Keratinocyte (primary cell): ENCODE results near the gene FRMD6. TPM values are rescaled to one million over a fixed set of nuclear protein-coding genes. Genes with fewer than 3 reads are reported as not detected.

Source experiments
- DNase-seq: peaks from one replicate; pipeline ENCODE4 v3.0.0-alpha.2; 2011; ENCODE audit warnings: low read depth, missing footprints, low spot score
- FAIRE-seq: peaks from 2 replicates; lab custom pipeline; 2011; peaks lifted over from hg19 to GRCh38; lab: Jason Lieb, UNC
- H2AFZ ChIP-seq: 2 replicates; pipeline ENCODE4 v1.6.0; 2012; ENCODE audit warnings: low read length, control low read depth, inconsistent platforms; ENCODE audit not compliant: control insufficient read depth
- H3K27ac ChIP-seq: 2 replicates; pipeline ENCODE4 v1.5.1; 2011; ENCODE audit warnings: low read length; ENCODE audit not compliant: control insufficient read depth, insufficient read depth
- H3K27me3 ChIP-seq: 3 replicates; pipeline ENCODE4 v1.6.0; 2011; ENCODE audit warnings: low read length; ENCODE audit not compliant: control insufficient read depth, insufficient read depth; ENCODE audit errors: extremely low read depth
- H3K36me3 ChIP-seq, 2 experiments: 2 replicates in 1 of 2; 3 replicates in 1 of 2; pipeline ENCODE4 v1.5.1; 2011; ENCODE audit warnings: low read length in 2 of 2, mild to moderate bottlenecking in 1 of 2; ENCODE audit not compliant: control insufficient read depth in 2 of 2, insufficient read depth in 2 of 2; ENCODE audit errors: extremely low read depth in 1 of 2
- H3K4me1 ChIP-seq: 3 replicates; pipeline ENCODE4 v1.5.1; 2011; ENCODE audit warnings: low read length; ENCODE audit not compliant: control insufficient read depth, insufficient read depth; ENCODE audit errors: extremely low read depth
- H3K4me2 ChIP-seq: 3 replicates; pipeline ENCODE4 v1.6.0; 2011; ENCODE audit warnings: low read depth, low read length; ENCODE audit not compliant: control insufficient read depth, insufficient read depth; ENCODE audit errors: extremely low read depth
- H3K4me3 ChIP-seq, 3 experiments: fragments of 200-600 bp in 1 of 3; sonication (generic) in 1 of 3; 2 replicates in 2 of 3; 3 replicates in 1 of 3; pipeline ENCODE4 v1.5.1; 2011 to 2016; ENCODE audit warnings: low read length in 3 of 3, mild to moderate bottlenecking in 3 of 3, control low read depth in 2 of 3, inconsistent platforms in 1 of 3, low read depth in 1 of 3, mixed read lengths in 1 of 3, mixed run types in 1 of 3, moderate library complexity in 1 of 3; ENCODE audit not compliant: control insufficient read depth in 2 of 3, insufficient read depth in 2 of 3; ENCODE audit errors: extremely low read depth in 1 of 3
- H3K79me2 ChIP-seq: 2 replicates; pipeline ENCODE4 v1.6.0; 2012; ENCODE audit warnings: low read length; ENCODE audit not compliant: control insufficient read depth, insufficient read depth
- H3K9ac ChIP-seq: 3 replicates; pipeline ENCODE4 v1.6.0; 2011; ENCODE audit warnings: low read length; ENCODE audit not compliant: control insufficient read depth, insufficient read depth; ENCODE audit errors: extremely low read depth
- H3K9me1 ChIP-seq: 3 replicates; pipeline ENCODE4 v1.6.0; 2011; ENCODE audit warnings: low read length; ENCODE audit not compliant: control insufficient read depth, insufficient read depth; ENCODE audit errors: extremely low read depth
- H3K9me3 ChIP-seq: 2 replicates; pipeline ENCODE4 v1.5.1; 2012; ENCODE audit warnings: low read depth, low read length; ENCODE audit not compliant: control insufficient read depth
- H4K20me1 ChIP-seq: 3 replicates; pipeline ENCODE4 v1.6.0; 2011; ENCODE audit warnings: low read length; ENCODE audit not compliant: control insufficient read depth, insufficient read depth; ENCODE audit errors: extremely low read depth
- CTCF ChIP-seq, 3 experiments: IDR thresholded peaks in 1 of 3; conservative IDR thresholded peaks in 1 of 3; optimal IDR thresholded peaks in 1 of 3; 2 replicates in 2 of 3; 3 replicates in 1 of 3; pipeline versions ENCODE3 to v1.5.1; 2011; ENCODE audit warnings: low read length in 3 of 3, mild to moderate bottlenecking in 3 of 3, moderate library complexity in 2 of 3, control low read depth in 1 of 3, inconsistent platforms in 1 of 3; ENCODE audit not compliant: insufficient read depth in 2 of 3; ENCODE audit errors: extremely low read depth in 1 of 3
- EZH2 ChIP-seq: IDR thresholded peaks from one replicate; pipeline ENCODE4 v1.6.1; 2012; ENCODE audit warnings: inconsistent platforms, mild to moderate bottlenecking, low read length, moderate library complexity
- dilution Hi-C: fragments of 300-500 bp; cut with MboI; formaldehyde crosslinking; loops from one replicate; pipeline ENCODE4 v1.7.0; 2020; ENCODE audit warnings: low sequenced_read_pairs; ENCODE audit not compliant: extremely low pct_ligation_motif_present
- polyA plus RNA-seq, 5 experiments: library from polyadenylated mRNA; depleted of rRNA in 3 of 5; stranded (reverse) in 3 of 5; stranded (forward) in 1 of 5; unstranded in 1 of 5; fragments of >200 nt; gene quantifications; 1 replicate in 1 of 5; 2 replicates in 3 of 5; 3 replicates in 1 of 5; pipeline versions ENCODE4 v1.2.1 to v1.2.3, GENCODE V29; 2011 to 2012; ENCODE audit warnings: missing spikeins in 2 of 5, low read depth in 1 of 5, low replicate concordance in 1 of 5

The FRMD6 gene
- polyA plus RNA-seq, 1 donor (not counting 4 experiments of a cell fraction or from before 2014, with no cell fraction given) = 120 TPM

DNA sequence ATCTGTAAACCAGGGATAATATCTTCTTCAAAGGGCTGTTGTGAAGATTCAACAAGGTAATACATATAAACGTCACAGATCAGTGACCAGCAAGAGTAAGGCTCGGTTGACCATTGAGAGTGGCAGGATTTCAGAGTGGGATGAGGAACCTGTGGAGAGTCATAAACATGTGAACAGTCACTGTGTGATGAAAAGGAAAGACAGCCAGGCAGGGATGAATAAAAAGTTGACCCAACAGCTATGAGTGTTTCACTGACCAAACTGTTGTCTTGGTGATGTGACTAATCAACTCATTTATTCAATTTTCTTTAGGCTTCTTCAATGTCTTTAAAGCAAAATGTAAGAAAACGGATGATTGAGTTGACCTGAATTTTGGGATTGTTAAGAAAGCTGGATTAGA is 8.6 kb upstream of the FRMD6 start:
- Histone ChIP-seq H3K36me3 (peaks cover 4 to 9% of the 10 kb centered on the region in 2 experiments), H3K9me3 (no peaks in the 10 kb centered on the region), H4K20me1 (no peaks in the 10 kb centered on the region), H3K4me3 (no peak overlapping the region), H3K9me1 (no peaks in the 10 kb centered on the region), H3K27ac (peak overlapping the region; percentile 27), H3K4me2 (no peak overlapping the region), H3K79me2 (peaks cover 45% of the 10 kb centered on the region), H3K9ac (no peak overlapping the region), H3K4me1 (no peaks in the 10 kb centered on the region), H3K27me3 (no peaks in the 10 kb centered on the region), H2AFZ (no peak overlapping the region)
- TF ChIP-seq CTCF (optimal IDR thresholded peaks at IDR 0.05 in 1 of 3, IDR thresholded peaks at IDR 0.05 in 1 of 3, conservative IDR thresholded peaks at IDR 0.05 in 1 of 3; ENCODE audit: extremely low read depth in 1 of 3, insufficient read depth in 2 of 3, low read length in 3 of 3) (no peak), EZH2 (no peak)
- FAIRE-seq (peak; percentile 69), DNase-seq (no peak)
- dilution Hi-C loops = no loop called here

GRCh38 chr14:51644217-51644933 is 7.3 kb upstream of the FRMD6 start:
- TF ChIP-seq CTCF (optimal IDR thresholded peaks at IDR 0.05 in 1 of 3, IDR thresholded peaks at IDR 0.05 in 1 of 3, conservative IDR thresholded peaks at IDR 0.05 in 1 of 3; ENCODE audit: extremely low read depth in 1 of 3, insufficient read depth in 2 of 3, low read length in 3 of 3) (no peak), EZH2 (no peak)
- FAIRE-seq (no peak), DNase-seq (no peak)
- Histone ChIP-seq H3K27me3 (no peaks in the 10 kb centered on the region), H3K27ac (no peak overlapping the region), H3K9ac (no peak overlapping the region), H3K4me2 (no peak overlapping the region), H3K4me1 (no peaks in the 10 kb centered on the region), H3K9me1 (no peaks in the 10 kb centered on the region), H4K20me1 (no peaks in the 10 kb centered on the region), H3K9me3 (no peaks in the 10 kb centered on the region), H2AFZ (no peak overlapping the region), H3K4me3 (no peak overlapping the region), H3K79me2 (peaks cover 38% of the 10 kb centered on the region), H3K36me3 (peaks cover 2 to 9% of the 10 kb centered on the region in 2 experiments)
- dilution Hi-C loops = no loop called here
